ENCODE results near the gene GLDC.

GLDC gene

GRCh38 chr9:6620796-6621195 lies 24.7 kb downstream of the GLDC start:
- ATAC-seq (replicated peaks) = no peak
- Mint-ChIP-seq H3K27me3 (peaks cover 0 to 3% of the 10 kb centered on the region in 2 donors), H3K36me3 (peaks cover 7 to 10% of the 10 kb centered on the region in 2 donors), H3K9me3 (peaks cover 0 to 2% of the 10 kb centered on the region in 2 donors), H3K4me3 (no peak overlapping the region), H3K27ac (no peak overlapping the region), H3K4me1 (peaks cover 12 to 17% of the 10 kb centered on the region in 2 donors)
- no peak for DNase-seq

GRCh38 chr9:6620353-6620752 lies 25.2 kb downstream of the GLDC start:
- DNase-seq = no peak
- ATAC-seq (replicated peaks) = peak; percentile 45 to 70

GRCh38 chr9:6619909-6620308 lies 25.6 kb downstream of the GLDC start:
- Mint-ChIP-seq H3K4me1 (peaks cover 10 to 17% of the 10 kb centered on the region in 2 donors), H3K27me3 (no peaks in the 10 kb centered on the region), H3K36me3 (peaks cover 7 to 10% of the 10 kb centered on the region in 2 donors), H3K27ac (no peak overlapping the region), H3K4me3 (no peak overlapping the region), H3K9me3 (peaks cover 0 to 2% of the 10 kb centered on the region in 2 donors)
- ATAC-seq (replicated peaks) (peak in 1 of 2 donors; percentile 14), DNase-seq (no peak)

More at GRCh38 chr9:6620353-6620752, 25.2 kb downstream of the GLDC start:
- H3K4me3 Mint-ChIP-seq = no peak overlapping the region
- H3K27ac Mint-ChIP-seq = no peak overlapping the region
- peaks cover 7 to 10% of the 10 kb centered on the region in 2 donors for H3K36me3 Mint-ChIP-seq
- H3K9me3 Mint-ChIP-seq = peaks cover 0 to 2% of the 10 kb centered on the region in 2 donors
- H3K27me3 Mint-ChIP-seq = no peaks in the 10 kb centered on the region
- peaks cover 10 to 17% of the 10 kb centered on the region in 2 donors for H3K4me1 Mint-ChIP-seq

- ATAC-seq (replicated peaks) (no peak), DNase-seq (no peak)
- Mint-ChIP-seq H3K4me3 (no peak overlapping the region), H3K27ac (no peak overlapping the region), H3K4me1 (peaks cover 10 to 17% of the 10 kb centered on the region in 2 donors), H3K36me3 (peaks cover 7 to 10% of the 10 kb centered on the region in 2 donors), H3K27me3 (no peaks in the 10 kb centered on the region), H3K9me3 (peaks cover 0 to 2% of the 10 kb centered on the region in 2 donors)
These were observed 28.5 kb downstream of the GLDC start for GRCh38 chr9:6616951-6617602.

GRCh38 chr9:6614489-6614888 lies 31.0 kb downstream of the GLDC start:
- H3K4me3 Mint-ChIP-seq = no peak overlapping the region
- H3K4me1 Mint-ChIP-seq = peaks cover 2 to 3% of the 10 kb centered on the region in 2 donors
- H3K36me3 Mint-ChIP-seq = peaks cover 7 to 10% of the 10 kb centered on the region in 2 donors
- peaks cover 0 to 2% of the 10 kb centered on the region in 2 donors for H3K9me3 Mint-ChIP-seq
- no peak for DNase-seq
- no peaks in the 10 kb centered on the region for H3K27me3 Mint-ChIP-seq
- no peak overlapping the region for H3K27ac Mint-ChIP-seq
- ATAC-seq (replicated peaks) = no peak

- Mint-ChIP-seq H3K36me3 (peaks cover 2 to 3% of the 10 kb centered on the region in 2 donors), H3K4me3 (no peak overlapping the region), H3K4me1 (no peaks in the 10 kb centered on the region), H3K27ac (peak overlapping the region; percentile 0), H3K27me3 (no peaks in the 10 kb centered on the region), H3K9me3 (no peaks in the 10 kb centered on the region)
- DNase-seq = no peak
- no peak for ATAC-seq (replicated peaks)
These were observed 33.7 kb downstream of the GLDC start for GRCh38 chr9:6611865-6612264.

GRCh38 chr9:6610073-6610472 lies 35.5 kb downstream of the GLDC start:
- Mint-ChIP-seq H3K27me3 (no peaks in the 10 kb centered on the region), H3K4me1 (peaks cover 6 to 13% of the 10 kb centered on the region in 2 donors), H3K4me3 (no peak overlapping the region), H3K9me3 (no peaks in the 10 kb centered on the region), H3K27ac (no peak overlapping the region), H3K36me3 (peaks cover 7% of the 10 kb centered on the region in 2 donors)
- ATAC-seq (replicated peaks) = no peak
- no peak for DNase-seq

GRCh38 chr9:6609497-6610016 lies 36.0 kb downstream of the GLDC start:
- Mint-ChIP-seq H3K9me3 (no peaks in the 10 kb centered on the region), H3K36me3 (peaks cover 7 to 8% of the 10 kb centered on the region in 2 donors), H3K27me3 (no peaks in the 10 kb centered on the region), H3K4me3 (no peak overlapping the region), H3K4me1 (peaks cover 10 to 18% of the 10 kb centered on the region in 2 donors), H3K27ac (no peak overlapping the region)
- no peak for ATAC-seq (replicated peaks)
- no peak for DNase-seq

- Mint-ChIP-seq H3K9me3 (no peaks in the 10 kb centered on the region), H3K36me3 (peaks cover 8 to 23% of the 10 kb centered on the region in 2 donors), H3K27me3 (no peaks in the 10 kb centered on the region), H3K4me1 (peaks cover 16 to 21% of the 10 kb centered on the region in 2 donors), H3K4me3 (peak overlapping the region; percentile 50 to 61), H3K27ac (peak overlapping the region; percentile 70)
- DNase-seq (peak; percentile 55), ATAC-seq (replicated peaks) (peak; percentile 99 to 100)
These were observed 40.3 kb downstream of the GLDC start for GRCh38 chr9:6605202-6605601.

- ATAC-seq (replicated peaks) (no peak), DNase-seq (no peak)
- Mint-ChIP-seq H3K4me3 (no peak overlapping the region), H3K27ac (no peak overlapping the region), H3K4me1 (peaks cover 17 to 25% of the 10 kb centered on the region in 2 donors), H3K9me3 (no peaks in the 10 kb centered on the region), H3K36me3 (peaks cover 22 to 28% of the 10 kb centered on the region in 2 donors), H3K27me3 (no peaks in the 10 kb centered on the region)
These were observed 45.1 kb downstream of the GLDC start for GRCh38 chr9:6600426-6600825.

GRCh38 chr9:6600006-6600405 lies 45.5 kb downstream of the GLDC start:
- Mint-ChIP-seq H3K9me3 (no peaks in the 10 kb centered on the region), H3K4me1 (peaks cover 14 to 21% of the 10 kb centered on the region in 2 donors), H3K4me3 (no peak overlapping the region), H3K27ac (no peak overlapping the region), H3K27me3 (no peaks in the 10 kb centered on the region), H3K36me3 (peaks cover 22 to 28% of the 10 kb centered on the region in 2 donors)
- DNase-seq (no peak), ATAC-seq (replicated peaks) (no peak)

- H3K27me3 Mint-ChIP-seq = no peaks in the 10 kb centered on the region
- H3K4me1 Mint-ChIP-seq = peaks cover 5 to 13% of the 10 kb centered on the region in 2 donors
- peak overlapping the region in 1 of 2 donors; percentile 20 for H3K4me3 Mint-ChIP-seq
- H3K36me3 Mint-ChIP-seq = peaks cover 25 to 27% of the 10 kb centered on the region in 2 donors
- no peaks in the 10 kb centered on the region for H3K9me3 Mint-ChIP-seq
- DNase-seq (peak; percentile 54), ATAC-seq (replicated peaks) (peak; percentile 99)
- peak overlapping the region; percentile 83 for H3K27ac Mint-ChIP-seq
These were observed 47.2 kb downstream of the GLDC start for GRCh38 chr9:6598249-6598725.

- ATAC-seq (replicated peaks) = peak in 1 of 2 donors; percentile 45
- Mint-ChIP-seq H3K9me3 (no peaks in the 10 kb centered on the region), H3K4me1 (peaks cover 1 to 12% of the 10 kb centered on the region in 2 donors), H3K27me3 (no peaks in the 10 kb centered on the region), H3K4me3 (no peak overlapping the region), H3K36me3 (peaks cover 15 to 17% of the 10 kb centered on the region in 2 donors), H3K27ac (no peak overlapping the region)
- no peak for DNase-seq
These were observed 52.7 kb downstream of the GLDC start for GRCh38 chr9:6592791-6593190.

GRCh38 chr9:6592231-6592630 lies 53.3 kb downstream of the GLDC start:
- ATAC-seq (replicated peaks) (no peak), DNase-seq (no peak)
- Mint-ChIP-seq H3K4me1 (peaks cover 1 to 12% of the 10 kb centered on the region in 2 donors), H3K27me3 (no peaks in the 10 kb centered on the region), H3K4me3 (no peak overlapping the region), H3K9me3 (no peaks in the 10 kb centered on the region), H3K36me3 (peaks cover 15 to 17% of the 10 kb centered on the region in 2 donors), H3K27ac (no peak overlapping the region)

All from stimulated activated naive B cell treated with anti-CD40 and anti-IgM and Interleukin-4, amounts not matched to agents 10 μg/mL and 1 μg/mL and 100 μg/mL, for 72 hours (primary cell).